HEK293 (cell line): ENCODE measurements around the gene ZCCHC3.

Experiments
- CTCF ChIA-PET: fragments of 350-600 bp; formaldehyde crosslinking; extraction: SDS; loops from one replicate; lab custom pipeline; 2021; ENCODE audit warnings: antibody characterized with exemption; lab: Yijun Ruan, JAX
- POLR2A ChIA-PET: fragments of 300-600 bp; formaldehyde crosslinking; extraction: SDS; loops from one replicate; lab custom pipeline; 2020; ENCODE audit warnings: antibody characterized with exemption, inconsistent platforms; lab: Yijun Ruan, JAX
- H3K27ac ChIP-seq: fragments of 200-500 bp; sonication (Bioruptor generic); 2 replicates; pipeline ENCODE4 v1.5.1; 2014; ENCODE audit warnings: low read depth, low read length, control low read depth, inconsistent platforms; ENCODE audit errors: extremely low read depth
- H3K36me3 ChIP-seq, 2 experiments: fragments of 200-500 bp in 1 of 2; sonication (Bioruptor generic) in 1 of 2; 1 replicate in 1 of 2; 2 replicates in 1 of 2; pipeline ENCODE4 v1.5.1; 2014 to 2017; ENCODE audit warnings: inconsistent platforms in 2 of 2, low read length in 2 of 2; ENCODE audit not compliant: control insufficient read depth in 2 of 2, insufficient read depth in 1 of 2
- H3K4me1 ChIP-seq: fragments of 200-500 bp; sonication (Bioruptor generic); 2 replicates; pipeline ENCODE4 v1.5.1; 2014; ENCODE audit warnings: mild to moderate bottlenecking, low read length, inconsistent platforms; ENCODE audit not compliant: control insufficient read depth, insufficient read depth
- H3K4me3 ChIP-seq: 2 replicates; pipeline ENCODE4 v1.5.1; 2011; ENCODE audit warnings: low read depth, mild to moderate bottlenecking, control low read depth, low read length, moderate library complexity
- H3K9me3 ChIP-seq: fragments of 200-500 bp; sonication (Bioruptor generic); 2 replicates; pipeline ENCODE4 v1.5.1; 2014; ENCODE audit warnings: low read depth, low read length, inconsistent platforms; ENCODE audit not compliant: control insufficient read depth, insufficient read depth
- BCL11B ChIP-seq: fragments of 450-650 bp; formaldehyde crosslinking; IDR thresholded peaks from 2 replicates; pipeline ENCODE4 v1.5.1; 2016; ENCODE audit warnings: low read depth, missing biosample characterization, missing genetic modification characterization
- GLI2 ChIP-seq: fragments of 450-650 bp; formaldehyde crosslinking; IDR thresholded peaks from 2 replicates; pipeline ENCODE4; 2017; ENCODE audit warnings: missing biosample characterization, missing genetic modification characterization, low read depth, borderline replicate concordance
- HIC1 ChIP-seq: fragments of 450-650 bp; formaldehyde crosslinking; IDR thresholded peaks from 2 replicates; pipeline ENCODE4 v1.5.1; 2016; ENCODE audit warnings: missing biosample characterization, missing genetic modification characterization
- HOXC10 ChIP-seq: sonication (generic); formaldehyde crosslinking; IDR thresholded peaks from 2 replicates; pipeline ENCODE4 v1.8.1; 2023; ENCODE audit warnings: mild to moderate bottlenecking, missing genetic modification reagents
- INSM2 ChIP-seq: fragments of 450-650 bp; formaldehyde crosslinking; IDR thresholded peaks from 2 replicates; pipeline ENCODE4 v1.5.1; 2016; ENCODE audit warnings: missing biosample characterization, missing genetic modification characterization
- TCF7L2 ChIP-seq: IDR thresholded peaks from 2 replicates; pipeline ENCODE4 v1.6.1; 2011; ENCODE audit warnings: low read depth, mild to moderate bottlenecking, inconsistent platforms, low read length, moderate library complexity, borderline replicate concordance
- YY1 ChIP-seq: fragments of 450-650 bp; formaldehyde crosslinking; IDR thresholded peaks from 2 replicates; pipeline ENCODE4 v1.5.1; 2018; ENCODE audit warnings: missing biosample characterization, missing genetic modification characterization
- ZBTB20 ChIP-seq: fragments of 450-650 bp; formaldehyde crosslinking; IDR thresholded peaks from 2 replicates; pipeline ENCODE4 v1.5.1; 2016; ENCODE audit warnings: missing biosample characterization, missing genetic modification characterization
- ZNF16 ChIP-seq: fragments of 450-650 bp; formaldehyde crosslinking; IDR thresholded peaks from 2 replicates; pipeline ENCODE4 v1.5.1; 2016; ENCODE audit warnings: low read depth, missing biosample characterization, missing genetic modification characterization
- ZNF280C ChIP-seq: fragments of 450-650 bp; formaldehyde crosslinking; IDR thresholded peaks from 2 replicates; pipeline ENCODE4 v1.5.1; 2016; ENCODE audit warnings: missing biosample characterization, missing genetic modification characterization
- ZNF292 ChIP-seq: fragments of 450-650 bp; formaldehyde crosslinking; IDR thresholded peaks from 2 replicates; pipeline ENCODE4 v1.5.1; 2016; ENCODE audit warnings: low read depth, missing biosample characterization, missing genetic modification characterization, borderline replicate concordance
- ZNF341 ChIP-seq: fragments of 450-650 bp; formaldehyde crosslinking; IDR thresholded peaks from 2 replicates; pipeline ENCODE4; 2016; ENCODE audit warnings: low read depth, missing biosample characterization, missing genetic modification characterization
- ZNF366 ChIP-seq: fragments of 450-650 bp; formaldehyde crosslinking; conservative IDR thresholded peaks from 2 replicates; pipeline ENCODE4 v1.5.1; 2016; ENCODE audit warnings: missing biosample characterization, missing genetic modification characterization
- ZNF664 ChIP-seq: fragments of 450-650 bp; formaldehyde crosslinking; IDR thresholded peaks from 2 replicates; pipeline ENCODE4 v1.5.1; 2016; ENCODE audit warnings: missing biosample characterization, missing genetic modification characterization

Gene ZCCHC3

GRCh38 chr20:271069-271468 is 26.3 kb upstream of the ZCCHC3 start:
- ChIA-PET CTCF (no interaction called here), POLR2A (no interaction called here)
- H3K4me1 ChIP-seq: no peaks in the 10 kb centered on the region
- peaks cover 0 to 2% of the 10 kb centered on the region in 2 experiments; a peak in 2 of 3 replicates for H3K36me3 ChIP-seq
- TF ChIP-seq ZNF341 (tag by site-specific recombination): 0 out of 2 replicates have a peak, but pooled peaks have one; percentile 17
- TF ChIP-seq ZNF292 (tag by site-specific recombination): no peak
- H3K4me3 ChIP-seq: no peak overlapping the region
- H3K9me3 ChIP-seq: no peaks in the 10 kb centered on the region
- H3K27ac ChIP-seq: no peak overlapping the region

GRCh38 chr20:271528-271927 is 25.8 kb upstream of the ZCCHC3 start:
- no peak overlapping the region for H3K4me3 ChIP-seq
- TF ChIP-seq ZNF280C (tag by site-specific recombination) (no peak), ZNF664 (tag by site-specific recombination) (0 out of 2 replicates have a peak, but pooled peaks have one; percentile 24)
- TF ChIP-seq, all 188 proteins: peak for 1
- no peaks in the 10 kb centered on the region for H3K4me1 ChIP-seq
- H3K9me3 ChIP-seq: no peaks in the 10 kb centered on the region
- H3K36me3 ChIP-seq: peaks cover 0 to 6% of the 10 kb centered on the region in 2 experiments; a peak in 2 of 3 replicates
- H3K27ac ChIP-seq: no peak overlapping the region
- ChIA-PET POLR2A (no interaction called here), CTCF (no interaction called here)

- no peak for TF ChIP-seq BCL11B (tag by site-specific recombination)
- no peak for TF ChIP-seq GLI2 (tag by site-specific recombination)
- no peak for TF ChIP-seq INSM2 (tag by site-specific recombination)
- TF ChIP-seq ZBTB20: no peak
- no peak for TF ChIP-seq TCF7L2
- no peak for TF ChIP-seq ZNF366 (tag by site-specific recombination)
- TF ChIP-seq HIC1 (tag by site-specific recombination): no peak
- no peak for TF ChIP-seq YY1
- no peak for TF ChIP-seq HOXC10 (CRISPR knock-in tag)
- TF ChIP-seq ZNF16: no peak
- Histone ChIP-seq H3K27ac (no peak overlapping the region), H3K4me3 (no peak overlapping the region), H3K4me1 (no peaks in the 10 kb centered on the region), H3K36me3 (peaks cover 0 to 17% of the 10 kb centered on the region in 2 experiments; a peak in 2 of 3 replicates), H3K9me3 (no peaks in the 10 kb centered on the region)
- POLR2A ChIA-PET: no interaction called here
- CTCF ChIA-PET: interaction anchor here (0.7 kb wide), 1 partner anchor 32 kb away, joined by 3 read pairs; no protein-coding TSS in a partner anchor
Observed at GRCh38 chr20:272718-273117, 24.7 kb upstream of the ZCCHC3 start.
